Activated CD4-positive, alpha-beta T cell treated with anti-CD3 and anti-CD28 coated beads, Interleukin-10, Interleukin-2, amounts not matched to agents 100 ng/mL and 50 ng/mL, durations not matched to agents 16 hours and 8 hours (primary cell): ENCODE data around the gene AUTS2.

ENCODE experiments used
- DNase-seq: peaks from one replicate; pipeline ENCODE4 v3.0.0-alpha.2; 2020

AUTS2 gene

DNA sequence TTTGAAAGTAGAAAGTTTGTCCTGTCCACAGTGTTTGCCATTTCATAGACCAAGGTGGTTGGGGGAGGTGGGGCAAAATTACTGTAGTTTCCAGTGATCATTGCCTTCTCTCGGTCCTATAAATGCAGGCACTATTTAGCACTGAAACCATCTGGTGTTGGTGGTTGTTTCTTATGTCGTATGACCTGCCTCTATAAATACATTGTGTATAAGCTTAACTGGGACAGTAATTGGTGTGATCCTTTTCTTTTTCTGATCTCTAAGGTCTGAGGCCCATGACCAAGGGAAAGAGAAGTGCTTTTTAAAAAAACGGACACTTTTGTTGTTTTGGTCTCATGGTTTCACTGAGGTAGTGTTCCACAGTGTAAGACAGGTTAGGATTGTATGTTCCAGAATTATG is 63.1 kb downstream of the AUTS2 start:
- no peak for DNase-seq

DNA sequence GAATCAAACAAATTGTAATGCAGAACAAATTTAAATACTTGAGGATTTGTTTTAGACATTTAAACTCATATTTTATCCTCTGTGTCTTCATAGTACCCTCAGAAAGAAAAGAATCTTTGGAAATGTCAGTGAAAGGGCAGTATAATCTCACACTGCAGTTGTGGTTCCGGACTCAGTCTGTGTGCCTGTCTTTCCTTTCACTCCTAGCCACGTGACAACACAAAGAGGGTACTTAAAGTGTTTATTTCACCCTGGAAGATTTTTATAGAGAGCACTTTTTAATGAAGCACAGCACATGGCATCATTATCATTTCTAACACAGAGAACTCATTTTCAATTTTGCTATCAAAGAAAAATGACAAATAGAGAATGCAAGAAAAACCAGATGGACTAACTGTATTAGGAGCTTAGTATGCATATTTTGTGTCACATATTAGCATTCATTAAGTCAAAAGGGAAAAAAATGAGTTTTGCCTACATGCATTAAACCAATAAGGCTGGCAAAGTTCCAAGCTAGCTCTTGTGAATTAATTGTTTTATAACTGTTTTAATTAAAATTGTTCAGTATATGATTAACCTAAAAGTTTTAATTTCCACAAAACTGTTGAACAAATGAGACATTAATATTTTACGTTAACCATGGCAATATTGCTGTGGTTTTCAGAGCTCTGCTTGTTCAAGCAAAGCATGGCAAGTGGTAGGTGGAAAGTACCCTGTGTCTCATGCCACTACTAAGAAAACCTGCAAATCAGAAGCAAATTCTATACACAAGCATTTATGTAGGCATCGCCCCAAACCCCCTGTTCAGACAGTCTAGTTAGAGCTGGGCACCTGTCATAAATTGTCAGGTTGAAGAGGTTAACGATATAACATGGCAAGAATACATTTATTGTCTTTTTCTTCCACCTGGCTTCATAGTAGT is 65.9 kb downstream of the AUTS2 start:
- no peak for DNase-seq

DNA sequence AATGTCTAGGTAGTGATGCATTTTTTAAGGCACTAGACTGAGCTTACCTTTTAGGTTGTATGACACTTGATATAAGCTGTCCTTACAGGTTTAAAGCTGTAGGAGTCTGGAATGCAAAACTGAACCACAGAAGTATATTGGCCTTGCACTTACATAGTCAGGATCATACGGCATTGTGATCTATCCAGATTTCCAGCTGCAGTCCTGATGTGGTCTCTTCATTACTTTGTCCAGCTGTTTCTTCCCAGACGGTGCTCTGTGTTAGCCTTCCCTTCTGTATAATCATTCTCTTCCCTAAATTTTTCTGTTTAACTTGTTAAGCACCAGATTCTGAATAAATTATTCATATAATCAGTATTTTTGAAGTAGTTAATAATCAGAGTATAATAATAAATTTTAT is 67.1 kb downstream of the AUTS2 start:
- DNase-seq: no peak

DNA sequence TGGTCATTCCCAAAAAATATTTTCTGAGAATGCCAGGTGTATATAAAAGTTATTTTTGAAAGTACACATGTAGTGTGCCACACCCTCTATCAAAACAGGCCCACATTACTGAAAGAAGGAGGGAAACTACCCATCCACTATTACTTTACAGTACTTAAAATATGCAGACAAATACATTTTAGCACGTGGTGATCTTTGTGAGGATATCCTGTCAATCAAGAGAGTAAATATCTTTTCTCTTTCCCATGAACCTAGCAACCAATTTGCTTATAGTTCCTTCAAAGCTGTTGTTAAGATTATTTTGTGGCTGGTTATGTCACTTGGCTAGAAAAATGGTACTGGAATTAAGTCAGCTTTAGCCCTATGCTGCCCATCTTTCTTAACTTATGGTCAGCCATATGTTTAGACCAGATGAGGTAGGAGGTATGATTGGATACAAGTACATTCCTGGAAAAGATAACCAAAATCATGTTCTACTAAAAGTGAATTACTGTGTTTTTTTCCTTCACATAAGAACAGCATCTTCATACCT is 70.1 kb downstream of the AUTS2 start:
- DNase-seq: no peak

DNA sequence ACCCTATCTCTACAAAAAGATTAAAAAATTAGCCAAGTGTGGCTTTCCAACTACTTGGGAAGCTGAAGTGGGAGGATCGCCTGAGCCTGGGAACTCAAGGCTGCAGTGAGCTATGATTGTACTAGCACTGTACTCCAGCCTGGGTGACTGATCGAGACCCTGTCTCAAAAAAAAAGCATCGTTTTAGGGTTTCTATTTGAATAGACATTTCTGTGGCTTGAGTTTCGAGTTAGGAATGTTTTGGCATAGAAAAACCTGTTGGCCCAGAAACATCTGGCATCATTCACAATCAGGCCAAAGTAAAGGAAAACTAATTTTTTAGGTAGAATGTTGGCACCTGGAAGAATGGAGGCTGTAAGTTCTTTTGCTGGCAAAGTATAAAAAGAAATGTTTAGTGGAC is 72.4 kb downstream of the AUTS2 start:
- no peak for DNase-seq

DNA sequence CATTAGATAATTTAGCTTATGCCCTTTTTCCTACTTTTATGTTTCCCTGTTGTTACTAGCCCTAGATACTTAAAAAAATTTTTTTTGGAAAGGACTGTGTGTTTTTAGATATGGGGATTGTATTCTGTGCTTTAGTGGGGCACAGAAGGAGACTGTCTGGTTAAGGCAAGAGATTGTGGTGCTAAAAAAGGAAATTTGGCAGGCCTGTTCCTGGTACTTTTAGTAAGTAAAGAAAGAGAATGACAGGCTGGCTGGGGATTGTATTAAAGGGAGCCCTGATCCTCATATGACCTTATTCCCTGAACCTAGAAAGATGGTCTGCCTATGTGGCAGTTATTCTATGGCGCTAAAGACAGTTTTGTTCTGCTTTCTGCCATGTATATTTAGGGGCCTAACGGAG is 74.8 kb downstream of the AUTS2 start:
- no peak for DNase-seq

DNA sequence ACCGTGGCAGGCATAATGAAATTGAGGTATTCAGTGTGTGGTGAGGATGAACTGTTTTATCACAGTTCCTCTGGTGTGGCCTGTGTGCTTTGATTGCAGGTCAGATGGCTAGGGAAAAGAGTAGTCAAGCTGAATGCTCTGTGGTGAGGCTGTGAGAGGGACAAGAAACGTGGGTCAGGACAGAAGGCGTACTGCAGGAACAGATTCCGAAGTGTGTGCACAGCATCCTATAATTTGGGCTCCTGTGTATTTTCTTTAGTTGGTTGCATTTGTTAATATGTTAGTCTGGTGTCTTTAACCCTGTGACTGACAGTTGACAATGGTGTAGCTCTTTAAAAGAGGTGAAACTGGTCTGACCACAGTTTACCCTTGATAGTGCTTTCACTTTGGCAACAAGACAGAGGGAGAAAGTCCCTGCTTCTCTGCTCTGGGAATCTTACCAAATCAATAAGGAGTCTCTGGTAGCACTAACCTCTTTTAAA is 76.5 kb downstream of the AUTS2 start:
- DNase-seq: no peak

DNA sequence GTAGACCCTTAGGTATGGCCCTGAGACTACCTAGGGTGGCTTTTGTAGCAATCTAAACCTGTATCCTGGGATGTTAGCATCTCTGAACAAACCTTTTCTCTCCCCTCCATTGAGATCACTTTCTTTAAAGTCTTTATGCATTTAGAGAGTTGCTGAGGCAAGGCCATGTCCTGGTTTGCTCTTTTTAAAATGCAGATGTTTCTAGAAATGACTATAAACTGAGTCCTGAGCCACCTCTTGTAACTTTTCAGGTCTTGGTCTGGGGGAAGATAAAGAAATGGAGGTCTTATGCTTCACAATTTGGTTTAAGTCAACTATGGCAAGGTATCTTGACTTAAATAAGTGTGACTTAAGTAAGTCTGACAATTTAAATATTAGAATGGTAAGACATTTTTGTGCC is 78.0 kb downstream of the AUTS2 start:
- no peak for DNase-seq

DNA sequence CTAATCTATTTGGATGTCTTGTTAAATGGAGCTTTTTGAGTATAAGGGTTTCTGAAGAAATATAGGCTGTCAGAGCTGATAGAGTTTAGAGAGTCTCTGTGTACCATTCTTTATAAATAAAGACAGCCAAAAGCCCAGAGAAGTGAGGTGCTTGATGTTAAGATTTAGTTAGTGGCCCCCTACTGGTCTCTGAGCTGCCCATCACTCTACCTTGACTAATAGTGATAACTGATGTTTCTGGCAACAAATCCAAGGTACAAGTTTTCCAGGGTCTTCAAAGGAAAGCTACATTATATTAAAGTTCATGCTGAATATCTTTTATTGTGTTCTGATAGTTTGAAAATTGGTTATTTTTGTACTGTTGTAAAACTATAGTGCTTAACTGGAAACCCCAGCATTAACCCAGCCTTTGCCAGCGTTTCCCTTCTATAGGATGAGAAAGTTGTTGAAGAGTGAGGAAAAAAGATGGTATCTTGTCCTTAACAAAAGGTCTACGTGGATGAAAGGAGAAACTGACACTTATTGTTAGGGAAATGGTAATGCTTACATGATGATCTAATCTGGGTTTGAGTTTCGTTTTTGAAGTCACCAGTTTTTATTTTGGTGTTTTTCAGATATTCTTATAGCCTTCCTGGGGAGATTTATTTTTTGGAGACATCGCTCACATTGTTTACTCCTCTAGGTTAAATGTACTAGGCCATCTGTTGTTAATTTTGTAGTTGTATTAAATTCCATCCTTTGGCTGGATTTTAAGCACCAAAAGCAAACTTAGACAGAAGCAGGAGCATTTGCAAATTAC is 79.0 kb downstream of the AUTS2 start:
- DNase-seq: no peak

DNA sequence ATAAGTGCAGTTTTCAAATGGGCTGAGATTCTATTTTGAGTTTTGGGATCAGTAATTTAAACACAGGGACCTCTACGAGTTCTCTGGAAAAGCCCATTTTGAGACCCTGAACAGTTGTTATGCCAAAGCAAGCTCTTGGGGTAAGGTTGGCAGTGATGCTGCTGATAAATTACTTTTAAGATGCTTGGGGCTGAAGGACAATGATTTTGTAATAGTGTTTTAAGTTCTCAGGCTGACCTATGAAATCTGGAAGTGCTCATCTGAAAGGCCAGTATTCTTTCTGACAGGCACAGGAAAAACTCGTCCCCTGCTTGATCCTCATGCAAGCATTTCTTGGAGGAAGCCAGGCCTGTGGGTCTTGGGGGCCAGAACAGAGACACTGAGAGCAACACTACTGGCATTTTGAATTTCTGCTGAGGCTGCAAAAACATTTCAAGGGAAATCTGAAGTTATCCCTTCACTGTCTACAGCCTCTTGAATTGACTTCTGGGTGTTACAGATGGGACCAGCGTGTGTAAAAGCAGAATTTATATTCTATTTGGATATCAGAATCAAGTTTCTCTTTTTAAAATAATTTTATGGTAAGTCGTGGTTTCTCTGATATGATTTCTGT is 79.7 kb downstream of the AUTS2 start:
- no peak for DNase-seq

DNA sequence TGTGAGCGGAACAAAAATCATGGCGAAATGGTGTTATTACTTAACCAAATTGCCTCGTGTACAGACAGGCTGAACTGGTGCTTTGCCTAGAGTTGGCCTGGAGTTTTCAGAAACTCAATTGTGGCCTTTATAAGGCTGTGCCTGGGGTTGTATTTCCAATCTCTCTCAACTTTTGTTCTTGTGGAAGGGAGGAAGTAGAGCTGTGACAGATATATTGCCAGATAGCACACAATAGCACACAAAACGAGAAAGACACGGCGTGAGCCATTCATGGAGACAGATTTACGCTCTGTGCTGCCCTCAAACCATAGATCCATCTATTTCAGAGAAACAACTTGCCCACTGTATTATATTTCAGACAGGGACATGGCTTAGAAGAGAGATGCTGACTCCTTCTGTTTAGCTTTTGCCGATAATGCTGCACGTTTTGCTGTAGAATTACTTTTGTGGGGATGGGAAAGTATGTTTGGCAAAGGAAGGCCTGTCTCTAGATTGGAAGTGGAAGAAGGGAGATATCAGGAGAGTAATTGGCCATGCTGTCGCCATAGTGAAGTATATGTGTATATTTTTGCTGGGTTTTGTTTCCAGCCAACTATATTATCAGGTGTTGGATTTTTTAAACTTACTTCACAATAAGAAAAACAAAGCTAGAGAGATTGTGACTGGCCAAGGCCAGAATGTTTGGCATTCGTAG is 80.4 kb downstream of the AUTS2 start:
- no peak for DNase-seq

DNA sequence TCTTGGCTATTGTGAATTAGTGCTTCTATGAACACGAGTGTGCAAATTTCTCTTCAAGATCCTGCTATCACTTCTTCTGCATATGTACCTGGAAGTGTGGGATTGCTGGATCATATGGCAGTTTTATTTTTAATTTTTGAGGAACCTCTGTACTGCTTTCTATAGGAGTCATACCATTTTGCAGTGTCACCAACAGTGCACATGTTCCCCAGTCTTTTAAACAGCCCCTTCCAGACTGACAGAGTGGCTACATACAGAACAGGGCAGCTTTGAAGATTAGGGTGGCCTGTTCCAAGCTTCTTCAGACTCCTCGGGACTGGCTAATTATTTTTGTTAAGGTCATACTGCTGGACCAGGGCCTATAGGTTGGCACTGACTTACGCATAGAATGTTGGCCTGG is 82.9 kb downstream of the AUTS2 start:
- no peak for DNase-seq

DNA sequence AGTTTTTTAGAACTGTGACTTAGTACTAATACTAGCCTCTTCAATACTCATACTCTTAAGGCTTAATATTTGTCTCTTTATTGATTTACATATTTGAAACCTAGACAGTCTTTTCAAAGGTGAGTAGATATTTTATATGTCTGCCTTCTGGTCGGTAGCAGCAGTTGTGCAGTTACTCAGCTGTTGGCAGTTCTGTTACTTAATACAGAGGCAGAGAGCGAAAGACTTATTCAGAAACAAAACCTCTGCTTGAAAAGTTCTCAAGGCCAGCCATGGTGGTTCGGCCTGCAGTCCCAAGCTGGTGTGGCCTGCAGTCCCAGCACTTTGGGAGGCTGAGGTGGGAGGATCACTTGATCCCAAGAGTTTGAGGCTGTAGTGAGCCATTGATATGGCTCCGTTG is 84.2 kb downstream of the AUTS2 start:
- DNase-seq: no peak

DNA sequence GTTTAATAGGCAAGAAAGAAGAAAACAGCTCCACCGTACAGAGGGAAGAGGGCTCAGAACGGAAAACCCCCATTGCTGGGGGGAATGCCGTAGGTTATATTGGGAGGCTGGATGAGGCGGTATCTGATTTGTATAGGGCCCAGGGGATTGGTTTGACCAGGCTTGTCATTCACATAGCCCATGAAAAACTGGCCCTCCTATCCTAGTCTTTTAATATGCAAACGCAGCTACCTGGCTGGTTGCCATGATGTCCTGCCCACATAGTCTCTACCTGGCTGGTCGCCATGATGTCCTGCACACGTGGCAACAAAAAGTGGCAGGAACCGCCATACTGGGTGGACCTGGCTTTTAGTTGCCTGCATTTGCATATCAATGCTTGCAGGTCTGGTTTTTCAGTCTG is 84.7 kb downstream of the AUTS2 start:
- DNase-seq: no peak

DNA sequence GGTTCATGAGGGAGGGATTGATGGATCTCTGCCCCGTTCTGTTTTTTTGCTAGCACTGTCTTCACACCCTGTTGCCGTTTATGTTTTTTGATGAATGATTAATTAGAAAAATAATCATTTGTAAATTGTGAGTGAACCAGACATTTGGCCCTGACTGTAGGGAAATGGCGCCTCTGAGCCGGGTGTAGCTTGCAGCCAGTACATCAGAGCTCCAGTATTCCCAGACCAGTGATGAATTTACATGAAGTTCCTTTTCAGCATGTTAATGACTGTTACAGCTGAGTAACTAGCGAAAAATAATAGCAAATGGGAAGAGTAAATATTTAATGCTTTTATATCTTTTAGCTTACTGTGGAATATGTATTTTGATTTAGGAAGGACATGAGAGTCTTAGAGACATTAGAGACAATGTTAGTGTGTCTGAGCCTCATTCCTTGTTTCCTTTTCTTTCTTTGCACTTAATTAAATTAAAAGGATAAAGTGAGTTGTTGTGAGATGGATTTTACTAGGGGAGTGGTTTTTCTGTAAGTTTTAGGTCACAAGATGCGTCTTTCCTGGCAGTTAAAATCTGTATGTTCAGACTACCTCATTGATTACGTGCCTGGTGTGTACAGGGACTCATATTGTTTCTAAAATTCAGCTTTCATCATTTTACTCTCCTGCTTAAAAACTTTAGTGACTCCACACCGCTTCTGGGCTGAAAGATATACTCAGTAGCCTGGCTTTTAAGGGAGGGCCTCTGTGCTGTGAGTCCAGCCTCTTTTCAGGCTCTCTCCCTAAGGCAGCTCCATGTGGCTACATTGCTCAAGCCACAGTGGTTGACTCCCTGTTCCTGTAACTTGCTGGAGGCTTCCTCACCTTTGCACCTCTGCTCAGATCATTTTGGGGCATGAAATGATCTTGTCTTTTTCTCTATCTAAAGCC is 86.4 kb downstream of the AUTS2 start:
- no peak for DNase-seq

DNA sequence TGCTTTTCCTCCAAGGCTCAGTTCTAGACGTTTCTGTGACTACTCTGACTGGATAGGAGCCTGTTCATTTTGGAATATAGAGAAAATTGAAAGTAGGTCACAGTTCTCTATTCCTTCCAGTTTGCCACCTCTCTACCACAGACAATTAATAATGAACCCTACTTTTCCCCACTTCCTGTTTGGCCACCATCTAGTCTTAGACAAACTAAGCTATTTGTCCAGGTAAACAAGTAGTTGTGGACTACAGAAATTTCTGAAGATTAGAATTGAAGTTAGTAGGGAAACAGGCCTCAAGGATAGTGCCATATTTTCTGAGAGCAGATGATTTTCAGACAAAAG is 87.0 kb downstream of the AUTS2 start:
- no peak for DNase-seq

DNA sequence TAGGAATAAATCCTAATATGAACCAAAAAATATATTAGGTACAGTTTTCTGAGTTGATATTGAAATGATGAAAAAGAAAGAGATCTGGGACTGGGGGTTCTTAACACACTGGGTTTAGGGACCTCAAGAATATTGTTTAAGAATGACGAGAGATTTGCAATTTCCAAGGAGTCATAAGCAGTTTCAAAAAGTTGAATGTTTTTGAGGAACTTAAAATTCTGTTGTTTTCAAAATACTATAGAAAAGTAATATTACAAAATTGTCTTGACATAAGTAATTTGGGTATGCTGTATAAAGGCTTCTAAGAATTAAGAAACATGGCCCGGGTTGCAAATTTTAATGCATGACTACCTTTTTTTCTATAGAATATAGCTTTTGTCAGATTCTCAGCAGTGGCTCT is 88.1 kb downstream of the AUTS2 start:
- no peak for DNase-seq

DNA sequence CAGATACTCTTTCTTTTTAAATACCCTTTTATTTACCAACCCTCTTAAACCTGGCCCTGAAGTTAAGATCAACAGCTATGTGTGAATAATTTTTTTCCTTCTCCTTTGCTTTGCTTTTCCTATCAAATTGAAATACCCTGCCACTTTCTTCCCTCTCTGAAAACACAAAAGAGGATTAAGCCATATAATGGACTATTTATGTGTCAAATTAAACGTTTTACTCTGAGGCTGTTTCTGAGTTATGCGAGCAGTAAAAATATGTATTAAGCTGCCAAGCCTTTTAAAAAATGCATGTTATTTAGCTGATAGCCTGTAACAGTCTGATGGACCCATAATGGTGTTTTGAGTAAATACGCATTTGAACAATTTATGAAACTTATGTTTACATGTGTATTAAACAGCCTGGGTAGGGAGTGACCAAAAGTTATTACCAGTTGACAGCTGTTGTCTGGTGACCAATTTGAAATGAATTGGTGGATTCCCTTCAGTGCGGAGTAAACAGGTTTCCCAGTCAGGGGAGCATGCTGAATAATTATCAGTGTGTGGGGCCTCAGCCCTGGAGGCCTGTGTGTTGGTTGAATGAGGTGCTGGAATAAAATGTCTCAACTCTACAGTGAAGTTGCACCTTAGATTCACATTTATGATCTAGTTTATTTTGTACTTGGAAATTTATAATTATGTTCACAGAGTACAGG is 89.6 kb downstream of the AUTS2 start:
- no peak for DNase-seq

DNA sequence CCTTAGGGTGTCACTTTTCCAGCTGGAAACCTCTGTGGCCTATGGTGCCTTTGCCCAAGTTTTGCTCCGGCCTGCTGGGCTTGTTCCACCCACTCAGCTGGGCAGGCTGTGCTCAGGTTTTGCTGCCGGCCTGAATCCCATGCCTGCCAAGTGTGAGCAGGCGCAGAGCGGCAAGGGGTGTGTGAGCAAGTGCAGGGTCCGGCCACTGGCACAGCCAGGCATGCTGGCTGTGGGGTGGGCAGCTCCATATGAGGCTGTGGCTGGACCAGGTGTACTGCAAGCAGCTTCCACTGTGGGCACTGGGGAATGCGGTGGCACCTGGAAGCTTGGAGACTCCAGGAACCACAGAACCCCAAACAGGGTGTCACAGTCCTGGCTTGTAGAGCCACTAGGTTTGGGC is 92.1 kb downstream of the AUTS2 start:
- no peak for DNase-seq

DNA sequence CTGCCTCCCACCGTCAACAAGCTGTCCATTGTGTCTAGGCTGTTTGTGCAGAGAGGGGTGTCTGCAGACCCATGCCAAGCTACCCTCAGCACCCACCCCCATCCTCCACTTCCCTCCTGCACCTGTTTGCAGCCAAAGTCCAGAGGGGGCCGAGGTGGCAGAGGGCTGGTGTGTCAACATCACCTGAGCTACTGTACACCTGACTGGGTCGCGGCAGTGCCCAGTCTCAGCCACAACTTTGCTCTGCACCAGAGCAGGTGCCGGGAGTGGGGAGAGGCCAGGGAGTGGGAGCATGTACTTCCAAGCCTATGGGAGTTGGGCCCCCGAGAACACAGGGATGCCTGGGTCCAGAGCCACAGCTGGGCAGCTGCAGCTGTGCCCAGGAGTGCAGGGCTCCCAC is 93.1 kb downstream of the AUTS2 start:
- no peak for DNase-seq

DNA sequence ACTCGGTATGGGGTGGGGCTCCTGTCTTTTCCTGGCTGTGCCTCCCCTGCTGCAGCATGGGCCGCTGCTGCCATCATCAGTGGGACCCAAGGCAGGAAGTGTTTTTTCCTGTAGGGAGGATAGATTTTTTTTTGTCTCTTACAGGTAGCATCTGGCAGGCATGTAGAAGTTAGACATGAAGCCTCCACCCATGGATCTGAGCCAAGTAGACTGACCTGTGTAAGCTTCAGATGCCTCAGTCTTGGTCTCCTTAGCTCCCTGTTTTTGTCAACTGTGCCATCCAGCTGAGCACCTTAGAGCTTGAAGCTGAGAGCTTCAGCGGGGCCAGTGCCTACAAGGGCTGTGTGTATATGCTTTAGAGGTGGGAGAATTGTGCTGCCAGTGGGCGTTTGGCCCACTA is 93.5 kb downstream of the AUTS2 start:
- no peak for DNase-seq
